Activated B cell treated with CpG ODN at 0.5 μM for 24 hours (primary cell): Measurements from ENCODE around the gene GPR17. TPM values are rescaled to one million over a fixed set of nuclear protein-coding genes. Genes with fewer than 3 reads are reported as not detected.

Experiments
- ATAC-seq: fragments of 200-7000 bp; cut with Tn5 transposase; one replicate; pipeline ENCODE4 v1.10.0; 2021; ENCODE audit warnings: low read depth, mild to moderate bottlenecking, moderate library complexity
- CTCF ChIA-PET: fragments of 350-600 bp; sonication (Branson Sonifier 250); formaldehyde crosslinking; loops from one replicate; lab custom pipeline; 2021; ENCODE audit warnings: antibody characterized with exemption; lab: Charles Lee
- POLR2A ChIA-PET: fragments of 350-600 bp; sonication (Branson Sonifier 250); formaldehyde crosslinking; loops from one replicate; lab custom pipeline; 2021; ENCODE audit warnings: antibody characterized with exemption; lab: Charles Lee
- DNase-seq: peaks from one replicate; pipeline ENCODE4 v3.0.0; 2022
- H3K27ac Mint-ChIP-seq: one replicate; pipeline ENCODE4 v1.8.0; 2020; ENCODE audit warnings: mixed read lengths
- H3K27me3 Mint-ChIP-seq: one replicate; pipeline ENCODE4 v1.8.0; 2021; ENCODE audit warnings: mixed read lengths
- H3K36me3 Mint-ChIP-seq: one replicate; pipeline ENCODE4 v1.8.0; 2021; ENCODE audit warnings: low read depth, mixed read lengths
- H3K4me1 Mint-ChIP-seq: one replicate; pipeline ENCODE4 v1.8.0; 2021; ENCODE audit warnings: mixed read lengths
- H3K4me3 Mint-ChIP-seq: one replicate; pipeline ENCODE4 v1.8.0; 2020; ENCODE audit warnings: mild to moderate bottlenecking, mixed read lengths
- H3K9me3 Mint-ChIP-seq: one replicate; pipeline ENCODE4 v1.8.0; 2020; ENCODE audit warnings: mixed read lengths
- intact Hi-C: fragments of 100-400 bp; cut with micrococcal nuclease; formaldehyde crosslinking; loops from one replicate; pipeline ENCODE4 v1.15.1; 2024
- total RNA-seq: library from RNA; stranded (reverse); gene quantifications from 2 replicates; pipeline ENCODE4 v1.2.3, GENCODE V29; 2022
- TF ChIP-seq, protein P1 (sequence below): fragments of 200-600 bp; IDR thresholded peaks from one replicate; pipeline ENCODE4 v1.8.0; 2022; ENCODE audit warnings: antibody characterized with exemption, mild to moderate bottlenecking

GPR17 gene
- total RNA-seq, 1 donor from 2014 or later, result not detected

DNA sequence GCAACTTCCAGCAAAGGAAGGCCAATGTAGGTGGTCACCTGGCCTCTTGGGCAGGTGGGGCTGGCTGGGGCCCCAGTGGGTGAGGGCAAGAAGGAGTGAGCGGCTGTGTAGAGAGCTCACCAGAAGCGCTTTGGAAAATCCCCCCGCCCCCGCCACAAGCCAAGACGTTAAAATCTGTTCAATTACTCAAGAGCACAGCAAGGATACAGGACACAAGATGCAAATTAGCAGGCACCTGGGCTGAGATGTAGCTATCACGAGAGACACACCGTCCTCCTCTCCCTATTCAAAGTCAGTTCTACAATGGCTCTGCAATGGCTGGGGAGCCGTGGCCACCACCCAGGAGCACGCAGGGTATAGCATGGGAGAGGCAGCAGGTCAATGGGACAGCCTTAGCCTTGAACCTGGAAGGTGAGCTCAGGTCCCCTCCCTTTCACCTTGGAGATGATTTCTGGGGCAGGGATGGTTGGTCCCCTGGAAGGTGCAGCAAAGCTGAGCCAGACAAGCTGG, 38.5 kb upstream of the GPR17 start:
- ATAC-seq, result no peak
- no peak for DNase-seq
- Mint-ChIP-seq H3K9me3 (peaks cover 6% of the 10 kb centered on the region), H3K27me3 (no peaks in the 10 kb centered on the region), H3K4me1 (peaks cover 47% of the 10 kb centered on the region), H3K4me3 (no peak overlapping the region), H3K36me3 (peaks cover 1% of the 10 kb centered on the region), H3K27ac (no peak overlapping the region)
- intact Hi-C loops, result no loop called here
- POLR2A ChIA-PET, result interaction anchor here (0.6 to 1.1 kb wide), 2 partner anchors 40 to 204 kb away, joined by 3 read pairs; partner anchors contain the start of gene WDR33
- CTCF ChIA-PET, result no interaction called here
- TF ChIP-seq, protein P1, sequence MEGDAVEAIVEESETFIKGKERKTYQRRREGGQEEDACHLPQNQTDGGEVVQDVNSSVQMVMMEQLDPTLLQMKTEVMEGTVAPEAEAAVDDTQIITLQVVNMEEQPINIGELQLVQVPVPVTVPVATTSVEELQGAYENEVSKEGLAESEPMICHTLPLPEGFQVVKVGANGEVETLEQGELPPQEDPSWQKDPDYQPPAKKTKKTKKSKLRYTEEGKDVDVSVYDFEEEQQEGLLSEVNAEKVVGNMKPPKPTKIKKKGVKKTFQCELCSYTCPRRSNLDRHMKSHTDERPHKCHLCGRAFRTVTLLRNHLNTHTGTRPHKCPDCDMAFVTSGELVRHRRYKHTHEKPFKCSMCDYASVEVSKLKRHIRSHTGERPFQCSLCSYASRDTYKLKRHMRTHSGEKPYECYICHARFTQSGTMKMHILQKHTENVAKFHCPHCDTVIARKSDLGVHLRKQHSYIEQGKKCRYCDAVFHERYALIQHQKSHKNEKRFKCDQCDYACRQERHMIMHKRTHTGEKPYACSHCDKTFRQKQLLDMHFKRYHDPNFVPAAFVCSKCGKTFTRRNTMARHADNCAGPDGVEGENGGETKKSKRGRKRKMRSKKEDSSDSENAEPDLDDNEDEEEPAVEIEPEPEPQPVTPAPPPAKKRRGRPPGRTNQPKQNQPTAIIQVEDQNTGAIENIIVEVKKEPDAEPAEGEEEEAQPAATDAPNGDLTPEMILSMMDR, result no peak

DNA sequence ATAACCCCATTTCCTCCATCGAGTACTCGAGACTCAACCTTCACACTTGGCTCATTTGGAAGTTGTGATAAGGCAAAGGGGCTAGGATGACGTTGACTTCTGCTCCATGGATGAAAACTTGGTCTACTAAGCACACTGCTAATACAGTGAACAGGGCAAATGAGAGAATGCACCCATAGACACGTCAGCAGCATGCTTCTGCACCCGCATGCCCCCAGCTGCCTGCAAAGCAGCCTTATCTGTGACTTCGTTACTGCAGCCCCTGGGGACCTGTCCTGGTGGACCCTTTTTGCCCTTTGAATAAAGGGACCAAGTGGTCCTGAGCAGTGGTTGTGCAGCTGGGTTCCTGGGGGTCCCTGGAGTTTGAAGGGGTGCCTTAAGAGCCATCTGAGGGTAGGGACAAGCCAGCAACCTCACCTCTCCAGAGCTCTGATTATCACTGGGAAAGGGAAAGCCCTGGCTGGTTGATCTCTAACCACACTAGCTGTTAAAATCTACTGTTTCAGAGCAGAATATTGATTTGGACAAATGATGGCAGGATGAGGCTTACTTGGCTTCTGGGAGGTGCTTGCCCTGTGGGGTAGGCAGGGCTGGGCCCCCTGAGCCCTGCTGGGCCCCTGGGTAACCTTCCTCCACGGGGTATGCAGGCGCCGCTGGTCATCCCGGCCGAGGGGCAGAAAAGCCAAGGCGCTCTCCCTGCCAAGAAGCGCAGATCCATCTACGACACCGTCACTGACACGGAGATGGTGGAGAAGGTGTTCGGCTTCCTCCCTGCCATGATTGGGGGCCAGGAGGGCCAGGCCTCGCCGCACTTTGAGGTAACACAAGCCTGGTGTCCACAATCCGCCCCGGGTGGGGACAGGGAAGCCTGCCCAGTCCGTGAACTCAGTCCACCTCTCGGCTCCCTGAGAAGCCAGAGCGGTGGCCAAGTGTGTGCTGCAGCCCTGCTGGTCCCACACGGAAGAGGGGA, 37.6 kb upstream of the GPR17 start:
- TF ChIP-seq, protein P1, result no peak
- ATAC-seq (no peak), DNase-seq (no peak)
- peaks cover 5% of the 10 kb centered on the region for H3K9me3 Mint-ChIP-seq
- CTCF ChIA-PET, result no interaction called here
- H3K4me1 Mint-ChIP-seq, result peaks cover 47% of the 10 kb centered on the region
- intact Hi-C loops, result no loop called here
- no peaks in the 10 kb centered on the region for H3K27me3 Mint-ChIP-seq
- H3K27ac Mint-ChIP-seq, result no peak overlapping the region
- POLR2A ChIA-PET, result interaction anchor here (0.6 to 1.1 kb wide), 2 partner anchors 41 to 203 kb away, joined by 3 read pairs; partner anchors contain the start of gene WDR33
- peaks cover 2% of the 10 kb centered on the region for H3K36me3 Mint-ChIP-seq
- no peak overlapping the region for H3K4me3 Mint-ChIP-seq

DNA sequence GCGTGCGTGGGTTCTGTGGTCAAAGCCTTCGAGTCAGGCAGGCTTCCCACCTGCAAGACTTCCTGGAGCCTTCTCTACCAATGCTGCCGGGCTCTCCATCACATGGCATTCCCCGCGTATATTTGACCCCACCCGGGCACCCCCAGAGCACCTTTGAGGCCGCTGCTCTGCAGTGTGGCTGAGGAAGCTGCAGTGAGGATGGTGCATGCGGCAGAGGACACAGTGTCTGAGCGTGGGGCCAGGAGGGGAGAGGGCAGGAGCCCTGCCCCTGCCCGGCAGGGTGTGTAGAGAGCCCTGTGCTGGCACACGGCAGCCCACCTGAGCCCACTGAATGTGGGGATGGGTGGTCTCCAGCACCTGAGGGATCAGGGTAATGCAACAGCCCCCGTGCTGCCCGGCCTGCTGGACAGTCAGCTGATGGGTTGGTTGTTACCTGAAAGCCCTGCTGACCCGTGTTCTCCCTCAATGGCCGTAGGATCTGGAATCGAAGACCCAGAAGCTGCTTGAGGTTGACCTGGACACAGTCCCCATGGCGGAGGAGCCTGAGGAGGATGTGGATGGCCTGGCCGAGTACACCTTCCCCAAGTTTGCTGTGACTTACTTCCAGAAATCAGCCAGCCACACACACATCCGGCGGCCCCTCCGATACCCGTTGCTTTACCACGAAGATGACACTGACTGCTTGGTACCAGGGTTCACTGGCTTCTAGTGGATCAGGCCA, 36.8 kb upstream of the GPR17 start:
- intact Hi-C loops, result no loop called here
- Mint-ChIP-seq H3K4me3 (no peak overlapping the region), H3K9me3 (peaks cover 8% of the 10 kb centered on the region), H3K27ac (no peak overlapping the region), H3K36me3 (peaks cover 4% of the 10 kb centered on the region), H3K27me3 (no peaks in the 10 kb centered on the region), H3K4me1 (peaks cover 47% of the 10 kb centered on the region)
- TF ChIP-seq, protein P1, result no peak
- ChIA-PET CTCF (no interaction called here), POLR2A (no interaction called here)
- no peak for ATAC-seq
- DNase-seq, result no peak

DNA sequence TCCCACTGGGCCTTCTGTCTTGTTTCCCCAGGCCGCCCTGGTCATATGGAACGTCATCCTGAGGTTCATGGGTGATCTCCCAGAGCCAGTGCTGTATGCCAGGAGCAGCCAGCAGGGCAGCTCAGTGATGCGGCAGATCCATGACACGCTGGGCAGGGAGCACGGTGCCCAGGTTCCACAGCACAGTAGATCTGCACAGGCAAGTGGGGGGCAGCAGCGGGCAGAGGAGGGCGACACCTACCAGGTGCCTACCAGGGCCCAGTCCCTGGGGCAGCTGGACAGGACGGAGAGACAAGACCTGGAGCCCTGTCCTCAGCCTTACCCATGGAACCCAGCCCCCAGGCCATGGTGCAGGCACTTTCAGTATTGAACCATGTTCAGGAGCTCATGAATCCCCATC, 36.1 kb upstream of the GPR17 start:
- Mint-ChIP-seq H3K27ac (no peak overlapping the region), H3K27me3 (no peaks in the 10 kb centered on the region), H3K36me3 (peaks cover 4% of the 10 kb centered on the region), H3K4me1 (peaks cover 43% of the 10 kb centered on the region), H3K9me3 (peaks cover 8% of the 10 kb centered on the region), H3K4me3 (no peak overlapping the region)
- ATAC-seq, result no peak
- DNase-seq, result no peak
- TF ChIP-seq, protein P1, result no peak
- ChIA-PET POLR2A (no interaction called here), CTCF (interaction anchor here (1.3 kb wide), 1 partner anchor 13 kb away, joined by 3 read pairs; no protein-coding TSS in a partner anchor)
- intact Hi-C loops, result no loop called here
